IMR-90 (cell line): ENCODE data around the gene OSBPL9.

Source experiments
- BHLHE40 ChIP-seq: fragments of 150-350 bp; IDR thresholded peaks from 2 replicates; pipeline ENCODE4 v1.6.1; 2016; ENCODE audit warnings: mild to moderate bottlenecking, low read depth, low read length
- CTCF ChIP-seq: conservative IDR thresholded peaks from 2 replicates; pipeline ENCODE4 v1.5.1; 2012; ENCODE audit warnings: mild to moderate bottlenecking, low read depth, low read length, improper control_type of control experiment
- ELK1 ChIP-seq: fragments of 150-350 bp; IDR thresholded peaks from 2 replicates; pipeline ENCODE4 v1.6.1; 2016; ENCODE audit warnings: low read depth, mild to moderate bottlenecking, low read length, moderate library complexity, borderline replicate concordance
- MAFK ChIP-seq: IDR thresholded peaks from 2 replicates; pipeline ENCODE4 v1.6.1; 2012; ENCODE audit warnings: low read depth, low read length, improper control_type of control experiment
- MXI1 ChIP-seq: IDR thresholded peaks from 2 replicates; pipeline ENCODE4 v1.6.1; 2012; ENCODE audit warnings: low read depth, mild to moderate bottlenecking, low read length, moderate library complexity, borderline replicate concordance
- NFE2L2 ChIP-seq: fragments of 150-350 bp; IDR thresholded peaks from 2 replicates; pipeline ENCODE4 v1.6.1; 2016; ENCODE audit warnings: low read depth, mild to moderate bottlenecking, low read length
- POLR2A ChIP-seq: IDR thresholded peaks from 2 replicates; pipeline ENCODE4 v1.6.1; 2012; ENCODE audit warnings: mild to moderate bottlenecking, low read depth, low read length
- RAD21 ChIP-seq: IDR thresholded peaks from 2 replicates; pipeline ENCODE4 v1.6.1; 2012; ENCODE audit warnings: low read length, improper control_type of control experiment
- RCOR1 ChIP-seq: IDR thresholded peaks from 2 replicates; pipeline ENCODE4 v1.6.1; 2012; ENCODE audit warnings: mild to moderate bottlenecking, low read length, improper control_type of control experiment; ENCODE audit not compliant: insufficient replicate concordance
- SMC3 ChIP-seq: fragments of 150-350 bp; IDR thresholded peaks from 2 replicates; pipeline ENCODE4 v1.6.1; 2016; ENCODE audit warnings: low read depth, mild to moderate bottlenecking, antibody characterized with exemption, low read length, moderate library complexity

GRCh38 chr1:51675177-51675780 is 58.4 kb downstream of the OSBPL9 start:
- TF ChIP-seq POLR2A, result no peak
- TF ChIP-seq CTCF, result no peak
- TF ChIP-seq BHLHE40, result no peak
- no peak for TF ChIP-seq MAFK
- no peak for TF ChIP-seq RAD21
- TF ChIP-seq RCOR1, result no peak
- no peak for TF ChIP-seq SMC3
- TF ChIP-seq NFE2L2, result no peak
- no peak for TF ChIP-seq ELK1
- no peak for TF ChIP-seq MXI1
